DLD1 (cell line): ENCODE results near the gene EEPD1.

Source experiments
- in situ Hi-C: cut with HindIII; loops from 2 replicates; pipeline ENCODE4 v1.10.0; 2017; ENCODE audit warnings: low sequenced_read_pairs

EEPD1 gene

DNA sequence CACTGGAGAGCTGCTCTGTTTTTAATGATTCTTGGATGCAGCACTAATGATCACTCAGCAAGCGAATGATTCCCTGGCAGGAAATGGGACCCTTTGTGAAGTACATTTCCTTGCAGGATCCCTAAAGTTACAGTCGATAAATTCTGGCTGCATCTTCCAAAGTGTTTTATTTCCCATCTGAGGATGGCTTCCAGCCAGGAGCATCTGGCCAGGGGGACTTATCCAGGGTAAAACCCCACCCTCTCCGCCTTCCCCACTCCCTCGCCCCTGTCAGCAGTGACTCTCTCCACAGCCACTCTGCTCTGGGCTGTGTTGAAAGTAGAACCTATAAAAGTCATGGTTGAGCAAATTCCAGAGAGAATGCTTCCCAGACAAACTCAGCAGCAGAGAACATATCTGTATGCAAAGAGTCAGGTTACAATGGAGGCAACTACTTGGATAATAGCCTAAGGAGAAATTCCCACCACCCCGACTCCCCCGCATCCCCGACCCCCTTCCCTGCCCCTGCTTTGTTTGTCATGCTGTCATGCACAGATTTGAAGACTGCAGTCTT lies 125.6 kb downstream of the EEPD1 start:
- in situ Hi-C loops: no loop called here

DNA sequence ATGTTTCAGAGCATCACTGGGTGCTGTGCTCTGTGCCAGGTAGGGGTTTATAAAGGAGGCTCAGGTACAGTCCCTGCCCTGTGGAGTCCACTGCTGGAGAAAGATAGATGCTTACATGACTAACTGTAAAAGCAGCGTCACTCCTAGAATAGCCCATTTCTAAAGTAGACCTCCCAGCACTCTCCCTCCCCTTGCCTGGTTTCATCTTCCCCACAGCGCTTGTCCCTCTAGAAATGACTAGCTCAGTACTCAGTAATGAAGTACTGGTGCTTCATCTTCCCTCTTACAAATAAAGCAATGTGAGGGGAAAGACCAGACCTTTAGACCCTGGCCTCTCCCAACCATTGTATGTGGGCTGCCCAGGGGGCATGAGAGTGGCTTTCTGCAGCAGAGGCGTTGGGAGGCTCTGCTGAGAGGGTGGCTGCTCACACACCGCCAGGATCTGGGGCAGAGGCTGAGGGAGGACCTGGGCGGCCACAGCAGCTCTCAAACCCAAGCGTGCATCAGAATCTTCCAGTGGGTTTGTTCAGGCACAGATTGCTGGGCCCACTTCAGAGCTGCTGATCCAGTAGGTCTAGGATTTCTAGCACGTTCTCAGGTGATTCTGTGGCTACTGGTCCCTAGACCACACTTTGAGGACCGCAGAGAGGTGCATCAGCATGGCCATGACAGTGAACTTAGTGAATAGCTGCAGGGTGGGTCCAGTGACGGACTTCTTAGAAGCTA lies 126.3 kb downstream of the EEPD1 start:
- in situ Hi-C loops: no loop called here

DNA sequence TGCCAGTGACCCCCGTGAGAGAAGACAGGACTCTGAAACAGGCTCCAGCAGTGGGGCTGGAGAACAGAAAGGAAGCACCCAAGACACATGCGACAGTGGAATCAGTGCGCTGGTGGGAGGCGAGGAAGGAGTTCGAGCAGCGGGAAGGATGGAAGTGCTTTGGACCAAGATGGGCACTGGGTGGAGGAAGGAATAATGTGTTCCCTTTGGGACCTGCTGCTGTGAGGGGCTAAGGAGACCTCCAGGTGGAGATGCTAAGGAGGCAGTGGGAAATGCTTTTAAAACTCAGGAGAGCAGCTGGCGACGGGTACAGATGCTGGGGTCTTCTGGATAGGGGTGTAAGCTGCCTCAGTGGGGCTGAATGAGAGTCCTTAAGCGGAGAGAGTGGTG lies 126.9 kb downstream of the EEPD1 start:
- in situ Hi-C loops: no loop called here

DNA sequence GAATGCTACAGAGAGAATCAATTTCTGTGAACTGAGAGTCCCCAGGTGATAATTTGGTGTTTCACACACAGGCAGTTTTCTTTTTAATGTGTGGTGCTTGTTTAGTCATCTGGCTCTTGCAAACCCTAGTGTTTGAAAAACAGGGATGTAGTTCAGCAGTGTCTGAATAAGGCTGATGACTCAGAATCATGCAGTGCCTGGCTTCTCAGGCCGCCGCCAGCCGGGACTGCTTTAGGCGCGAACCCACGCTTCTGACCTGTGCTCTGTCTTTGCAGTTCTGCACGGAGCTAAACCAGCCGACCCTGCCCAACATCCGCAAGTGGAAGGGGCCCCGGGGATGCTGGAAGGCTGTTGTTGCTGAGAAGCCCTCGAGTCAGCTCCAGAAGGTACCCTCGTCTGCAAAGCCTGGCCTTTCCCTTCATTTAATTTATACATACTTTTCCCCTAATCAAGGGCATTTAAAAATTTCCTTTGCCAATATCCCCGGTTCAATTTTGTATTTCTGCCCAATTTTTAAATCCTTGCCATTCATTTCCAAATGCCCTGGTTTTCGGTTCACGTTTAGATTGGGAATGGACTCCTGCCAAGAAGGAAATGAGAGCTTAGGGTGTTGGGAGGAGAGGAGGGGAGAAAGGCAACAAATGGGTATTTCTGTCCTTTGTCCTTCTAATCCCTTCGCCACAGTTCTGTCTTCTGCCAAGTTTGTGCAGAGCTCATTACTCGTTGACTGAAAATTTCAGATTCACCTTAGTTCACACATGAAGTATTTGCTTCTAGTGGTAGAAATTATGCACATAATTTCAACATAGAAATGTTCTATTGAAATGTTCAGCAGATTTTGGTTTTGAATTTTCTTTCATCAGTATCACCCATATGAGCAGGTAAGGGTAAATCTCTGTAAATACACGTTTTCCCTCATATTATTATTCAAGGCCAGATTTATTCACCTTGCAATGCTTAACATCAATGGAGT lies 128.1 kb downstream of the EEPD1 start:
- in situ Hi-C loops: no loop called here

DNA sequence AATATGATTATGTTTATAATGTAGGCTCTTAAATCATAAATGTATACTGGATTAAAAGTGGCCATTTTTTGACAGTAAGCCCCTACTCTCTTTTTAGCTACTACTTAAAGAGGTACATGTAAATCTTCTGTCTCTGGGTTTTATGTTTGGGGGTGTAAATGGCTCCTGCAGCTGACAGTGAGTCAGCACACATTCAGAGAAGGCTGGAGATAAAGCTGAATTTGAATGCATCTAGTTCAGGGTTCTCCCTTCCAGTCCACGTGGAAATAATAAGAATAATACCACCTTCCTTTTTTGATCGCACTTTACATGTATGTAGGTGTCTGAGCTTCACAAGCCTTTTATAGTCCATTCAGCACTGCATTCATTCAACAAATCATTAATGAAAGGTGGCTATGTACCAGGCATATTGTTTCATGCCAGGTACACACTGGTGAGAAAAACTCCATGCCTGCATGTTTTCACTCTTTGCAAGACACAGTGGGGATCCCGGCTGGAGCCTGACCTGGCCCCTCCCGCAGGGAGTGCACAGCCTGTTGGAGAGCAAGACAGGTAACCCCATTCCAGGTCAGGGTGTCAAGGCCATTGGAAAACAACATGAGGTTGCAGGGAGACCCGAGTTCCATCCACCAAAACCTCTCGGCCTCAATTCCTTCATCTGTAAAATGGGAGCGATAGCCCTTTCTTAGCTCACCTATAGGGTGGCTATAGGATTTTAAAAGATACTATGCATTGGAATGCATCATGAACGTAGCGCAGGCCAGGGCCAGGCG lies 129.1 kb downstream of the EEPD1 start:
- in situ Hi-C loops: no loop called here

DNA sequence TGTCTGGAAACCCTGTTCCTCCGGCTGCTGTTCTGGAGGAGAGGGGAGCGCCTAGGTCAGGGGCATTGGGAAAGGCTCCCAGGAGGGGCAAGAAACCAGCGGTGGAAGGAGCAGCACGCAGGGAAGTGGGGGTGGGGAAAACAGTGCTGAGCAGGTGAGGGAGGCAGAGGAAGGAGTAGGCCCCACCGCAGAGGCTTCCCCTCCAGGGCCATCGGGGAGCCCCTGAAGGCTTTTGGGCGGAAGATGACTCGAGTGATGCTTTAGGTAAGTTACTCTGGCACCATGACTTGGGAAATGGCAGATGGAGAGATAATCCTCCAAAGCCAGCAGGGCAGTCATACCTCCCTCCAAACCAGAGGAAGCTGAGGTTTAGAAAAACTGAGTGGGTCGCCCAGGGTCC lies 130.1 kb downstream of the EEPD1 start:
- in situ Hi-C loops: no loop called here

DNA sequence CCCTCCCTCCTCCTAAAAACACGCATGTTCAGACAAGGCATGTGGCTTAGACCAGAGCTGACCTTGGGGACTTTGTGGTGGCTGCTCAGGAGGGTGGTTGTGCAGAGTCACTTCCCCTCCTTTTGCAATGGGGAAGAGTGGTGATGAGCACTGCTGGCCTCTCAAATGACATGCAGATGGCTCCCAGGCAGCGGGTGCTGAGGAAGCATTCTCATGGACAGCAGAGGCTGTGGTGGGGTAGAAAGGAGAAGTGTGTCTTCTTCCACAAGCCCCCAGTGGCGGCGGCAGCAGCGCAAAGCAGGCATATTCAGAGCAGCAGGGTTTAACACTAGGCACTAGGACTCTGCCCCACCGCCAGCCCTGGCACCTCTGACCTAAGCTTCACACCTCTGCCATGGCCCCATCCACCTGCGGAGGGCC lies 130.7 kb downstream of the EEPD1 start:
- in situ Hi-C loops: no loop called here

DNA sequence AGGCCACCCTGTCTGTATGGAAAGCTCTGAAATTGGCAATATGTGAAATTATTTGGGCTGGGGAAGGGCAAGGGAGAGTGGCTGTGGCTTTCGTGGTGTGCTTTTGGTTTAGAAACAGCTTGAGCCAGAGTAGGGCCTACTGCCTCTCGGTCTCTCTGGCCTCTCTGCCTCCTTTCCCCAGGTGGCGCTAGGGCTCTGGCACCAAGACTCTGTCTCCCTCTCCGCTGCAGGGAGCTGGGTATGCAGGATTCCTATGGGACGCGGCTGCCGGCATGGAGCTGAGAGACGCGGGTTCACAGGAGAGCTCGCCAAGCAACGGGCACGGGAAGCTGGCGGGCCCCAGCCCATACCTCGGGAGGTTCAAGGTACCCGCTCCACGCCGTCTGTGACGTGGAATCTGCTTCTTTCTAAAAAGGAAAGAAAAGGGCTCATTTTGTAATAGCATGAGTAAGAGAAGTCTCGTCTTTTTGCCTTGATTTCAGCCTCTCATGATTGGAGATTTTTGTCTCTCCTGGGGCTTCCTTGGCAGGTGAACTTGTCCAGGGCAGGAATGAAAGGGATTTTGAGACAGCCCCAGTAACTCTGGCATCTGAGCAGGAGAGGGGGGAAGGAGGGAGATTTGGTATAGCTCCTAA lies 131.5 kb downstream of the EEPD1 start:
- in situ Hi-C loops: no loop called here

DNA sequence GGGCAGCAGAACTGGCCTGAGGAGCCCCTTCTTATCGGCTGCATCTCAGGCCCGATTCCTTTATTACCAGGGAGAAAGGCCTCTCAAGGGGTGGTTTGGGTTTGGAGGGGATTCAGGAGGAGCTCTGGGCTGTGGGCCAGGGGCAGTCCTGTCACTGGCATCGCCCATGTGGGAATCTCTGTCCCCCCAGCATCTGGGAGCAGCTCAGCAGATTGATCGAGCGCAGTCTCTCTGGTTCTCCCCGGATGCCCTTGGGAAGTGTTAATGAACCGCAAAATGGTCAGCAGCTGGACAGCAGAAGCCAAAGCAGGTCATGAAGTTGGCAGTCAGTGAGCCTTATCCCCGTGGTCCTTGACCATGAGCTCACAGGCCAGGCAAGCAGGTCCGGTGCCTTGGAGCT lies 132.2 kb downstream of the EEPD1 start:
- in situ Hi-C loops: no loop called here

DNA sequence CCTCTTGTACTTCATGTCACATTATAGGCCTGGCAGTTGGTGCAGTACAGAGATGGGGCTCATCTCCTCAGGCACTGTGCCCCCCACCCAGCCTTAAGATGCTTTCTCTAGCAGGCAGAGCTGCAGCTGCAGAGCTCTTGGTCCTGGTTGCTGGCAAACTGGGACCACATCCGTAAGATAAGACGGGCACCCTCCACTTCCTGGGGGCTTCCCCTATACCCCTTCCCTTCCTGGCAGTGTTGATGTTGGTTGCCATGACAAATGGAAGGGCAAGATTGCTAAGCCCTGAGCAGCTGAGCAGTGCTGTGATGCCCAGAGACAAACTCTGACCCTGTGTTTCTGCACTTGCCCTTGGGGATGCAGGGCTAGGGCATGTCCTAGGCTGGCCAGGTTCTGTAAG lies 133.2 kb downstream of the EEPD1 start:
- in situ Hi-C loops: no loop called here

DNA sequence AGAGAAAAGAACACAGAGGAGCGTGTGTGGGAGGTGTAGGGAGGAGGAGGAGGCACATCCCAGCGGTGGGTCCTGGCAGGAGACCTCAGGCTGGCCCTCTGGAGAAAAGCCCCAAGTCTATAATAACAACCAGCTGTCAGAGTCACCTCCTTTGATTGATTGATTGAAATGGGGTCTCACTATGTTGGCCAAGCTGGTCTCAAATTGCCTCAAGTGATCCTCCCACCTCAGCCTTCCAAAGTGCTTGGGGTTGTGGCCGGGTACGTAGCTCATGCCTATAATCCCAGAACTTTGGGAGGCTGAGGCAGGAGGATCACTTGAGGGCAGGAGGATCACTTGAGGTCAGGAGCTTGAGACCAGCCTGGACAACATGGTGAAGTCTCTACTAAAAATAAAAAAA lies 133.6 kb downstream of the EEPD1 start:
- in situ Hi-C loops: no loop called here

DNA sequence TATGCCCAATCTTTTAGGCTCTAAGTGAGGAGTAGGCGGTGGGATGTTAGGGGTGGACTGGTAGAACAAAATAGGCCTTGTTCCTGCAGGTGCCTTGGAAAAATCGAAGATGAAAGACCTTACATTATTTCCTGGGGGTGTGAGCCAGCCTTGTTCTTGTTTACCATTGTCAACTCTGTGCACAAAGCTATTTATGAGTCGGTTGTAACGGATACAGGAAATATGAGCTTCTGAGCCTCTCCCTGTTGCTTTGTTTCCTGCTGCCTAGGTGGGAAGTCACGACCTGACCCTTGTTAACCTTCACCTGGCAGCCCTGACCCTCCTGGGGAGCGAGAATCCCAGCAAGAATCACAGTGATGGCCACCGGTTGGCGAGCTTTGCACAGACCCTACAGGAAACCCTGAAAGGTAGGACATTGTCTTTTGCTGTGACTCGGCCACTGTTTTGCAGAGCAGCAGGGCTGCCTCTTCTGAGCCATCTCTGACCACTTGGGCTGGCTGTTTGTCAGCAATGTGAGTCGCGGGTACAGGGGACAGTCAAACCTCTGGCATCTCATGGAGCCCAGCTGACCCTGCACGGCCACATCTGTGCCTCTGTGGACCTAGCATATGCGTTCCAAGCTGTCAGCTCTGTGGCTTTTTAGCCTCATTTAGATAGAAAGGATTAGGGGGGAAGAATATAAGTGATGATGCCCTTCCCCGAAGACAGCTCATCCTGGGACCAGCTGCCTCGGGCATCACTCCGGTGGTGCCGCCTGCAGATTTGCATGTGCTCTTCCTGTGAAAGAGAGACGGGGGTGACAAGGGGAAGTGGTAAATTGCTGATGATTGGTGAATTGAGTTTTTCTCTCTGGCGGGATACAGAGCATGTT lies 134.6 kb downstream of the EEPD1 start:
- in situ Hi-C loops: no loop called here

DNA sequence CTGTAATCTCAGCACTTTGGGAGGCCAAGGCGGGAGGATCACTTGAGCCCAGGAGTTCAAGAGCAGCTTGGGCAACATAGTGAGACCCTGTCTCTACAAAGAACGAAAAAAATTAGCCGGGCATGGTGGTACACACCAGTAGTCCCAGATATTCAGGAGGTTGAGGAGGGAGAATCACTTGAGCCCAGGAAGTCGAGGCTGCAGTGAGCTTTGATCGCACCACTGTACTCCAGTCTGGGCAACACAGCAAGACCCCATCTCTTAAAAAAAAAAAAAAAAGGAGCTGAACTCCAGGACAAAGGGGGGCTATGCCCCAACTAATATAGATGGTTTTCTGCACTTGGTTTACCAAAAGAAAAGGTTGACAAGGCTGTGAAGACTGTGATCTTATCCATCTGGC lies 135.4 kb downstream of the EEPD1 start:
- in situ Hi-C loops: no loop called here

DNA sequence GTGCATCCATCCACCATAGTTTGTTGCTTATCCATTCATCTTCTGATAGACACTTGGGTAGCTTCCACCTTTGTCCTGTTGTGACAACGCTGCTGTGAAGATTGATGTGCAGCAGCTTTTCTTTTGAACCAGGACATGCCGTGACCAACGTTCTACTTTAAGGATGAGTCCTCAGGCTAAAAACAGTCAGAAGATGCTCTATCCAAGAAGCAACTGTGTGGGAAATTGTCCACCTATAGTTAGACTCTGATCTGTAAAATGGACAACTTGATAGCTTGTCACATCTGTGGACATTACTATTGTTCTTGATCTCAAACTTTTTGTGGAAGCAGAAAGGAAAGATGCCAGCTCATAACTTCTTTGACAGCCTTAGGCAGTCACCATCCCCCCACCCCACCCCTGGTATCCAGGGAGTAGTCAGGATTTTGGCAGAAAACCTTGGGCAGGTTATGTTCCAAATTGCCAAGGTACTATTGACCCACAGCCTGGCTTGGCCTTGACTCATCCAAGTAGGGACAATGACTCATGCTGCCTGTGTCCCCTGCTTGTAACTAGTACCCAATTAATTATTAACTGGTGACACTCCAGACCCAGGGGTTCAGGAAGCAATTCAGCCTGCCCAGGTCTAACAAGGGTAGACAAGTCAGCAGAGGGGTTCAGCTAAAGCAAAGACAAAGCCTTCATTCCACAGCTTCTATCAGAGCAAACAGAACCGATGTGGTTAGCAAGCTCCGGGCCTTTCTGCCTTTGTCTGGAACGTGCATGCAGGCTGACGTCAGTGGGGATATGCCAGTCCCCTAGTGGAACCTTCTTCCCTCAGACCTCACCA lies 137.0 kb downstream of the EEPD1 start:
- in situ Hi-C loops: no loop called here

DNA sequence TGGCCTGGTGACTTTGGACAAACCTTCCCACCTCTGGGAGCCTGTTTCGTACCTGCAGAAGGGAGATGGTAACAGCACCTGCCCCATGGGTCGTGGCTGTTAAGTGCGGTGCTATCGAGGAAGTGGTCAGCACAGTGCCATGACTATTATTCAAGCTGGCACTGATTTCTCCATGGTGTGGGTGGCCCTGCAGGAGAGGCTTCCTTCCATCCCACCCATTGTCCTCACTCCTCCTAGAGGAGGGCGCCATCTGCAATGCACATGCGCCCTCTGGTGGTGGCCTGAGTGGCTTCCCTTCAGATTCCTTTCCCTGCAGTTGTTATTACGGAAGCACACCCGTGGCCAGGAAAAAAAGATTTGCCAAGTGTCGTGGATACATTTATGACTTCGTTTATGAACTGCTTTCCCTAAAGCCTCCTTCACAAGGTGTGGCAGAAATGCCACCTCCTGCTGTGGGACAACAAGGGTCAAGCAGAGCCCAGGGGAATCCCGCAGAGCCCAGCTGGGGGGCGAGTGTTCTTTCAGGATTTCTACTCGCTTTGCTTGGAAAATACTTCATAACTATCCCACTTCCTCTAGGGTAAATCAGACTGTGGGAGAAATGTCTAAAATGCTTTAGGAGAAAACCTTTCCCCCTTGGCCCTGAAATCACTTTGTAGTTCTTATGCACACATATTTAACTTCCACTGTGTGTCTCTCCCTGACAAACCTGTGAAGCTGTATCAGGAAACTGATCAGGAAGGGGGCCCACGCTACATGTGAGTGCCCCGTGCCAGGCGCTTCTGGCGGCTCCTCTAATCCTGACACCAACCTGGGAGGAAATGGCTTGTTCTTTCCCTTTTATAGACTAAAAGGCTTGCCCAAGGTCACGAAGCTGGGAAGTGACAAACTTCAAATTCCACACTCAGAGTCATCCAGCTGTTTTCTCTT lies 138.6 kb downstream of the EEPD1 start:
- in situ Hi-C loops: no loop called here

DNA sequence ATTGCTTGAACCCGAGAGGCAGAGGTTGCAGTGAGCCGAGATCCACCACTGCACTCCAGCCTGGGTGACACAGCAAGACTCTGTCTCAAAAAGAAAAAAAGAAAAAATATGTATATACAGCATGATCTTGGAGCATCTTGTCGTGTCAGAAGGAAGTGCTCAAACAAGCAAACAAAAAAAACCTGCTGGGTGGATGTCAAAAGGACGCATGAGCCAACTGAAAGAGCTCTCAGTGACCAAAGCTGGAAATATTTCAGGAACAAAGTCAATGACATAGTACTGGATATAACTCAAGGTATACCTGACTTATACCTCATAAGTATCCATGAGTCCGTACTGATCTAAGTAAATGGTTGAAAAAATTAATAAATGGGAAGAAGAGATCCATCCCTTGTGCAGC lies 142.0 kb downstream of the EEPD1 start:
- in situ Hi-C loops: no loop called here

DNA sequence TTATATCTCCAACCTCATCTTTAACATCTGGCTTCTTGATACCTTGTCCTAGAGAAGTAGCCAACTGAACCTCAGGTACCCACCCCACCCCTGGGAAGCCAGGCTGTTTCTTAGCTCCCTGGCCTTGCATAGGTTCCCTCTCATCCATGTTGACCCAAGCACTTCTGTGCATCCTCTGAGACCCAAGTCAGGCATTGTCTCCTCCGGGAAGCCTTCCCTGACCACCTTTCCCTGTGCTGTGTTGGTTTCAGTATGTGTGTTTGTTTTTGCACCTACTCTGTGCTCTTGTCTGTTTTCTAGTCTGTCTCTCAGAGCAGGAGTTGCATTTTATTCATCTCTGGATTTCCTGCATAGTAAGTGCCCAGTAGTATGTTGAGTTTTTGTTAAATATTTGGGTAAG lies 143.2 kb downstream of the EEPD1 start:
- in situ Hi-C loops: no loop called here
